ENCODE measurements around the gene HERPUD2. TPM values are rescaled to one million over a fixed set of nuclear protein-coding genes. Genes with fewer than 3 reads are reported as not detected.

The HERPUD2 gene
- total RNA-seq (2014; rRNA removed; shearing (Covaris generic)): 23.7 and 24.0 TPM in 2 replicates

GRCh38 chr7:35694784-35695472 lies at the start of gene HERPUD2:
HERPUD2 (minus strand) TSS chr7:35695135; CDS start chr7:35694330, 805 bp downstream.
- peak; percentile 92 to 93 for DNase-seq
- H3K27ac ChIP-seq: peak within 1 kb of the TSS; percentile 89
- H3K9me3 ChIP-seq (replicated peaks): no peaks in the 10 kb centered on the region
- peaks cover 6% of the 10 kb centered on the region for H3K36me3 ChIP-seq
- H3K27me3 ChIP-seq: no peaks in the 10 kb centered on the region
- peak within 1 kb of the TSS; percentile 93 for H3K4me3 ChIP-seq
- H3K4me1 ChIP-seq: peaks cover 30% of the 10 kb centered on the region

GRCh38 chr7:35738889-35739288 lies 44.0 kb upstream of the HERPUD2 start:
- H3K27me3 ChIP-seq: no peaks in the 10 kb centered on the region
- H3K4me3 ChIP-seq: no peak overlapping the region
- H3K36me3 ChIP-seq: no peaks in the 10 kb centered on the region

GRCh38 chr7:35736725-35737124 lies 41.8 kb upstream of the HERPUD2 start:
- no peak overlapping the region for H3K27ac ChIP-seq
- H3K4me1 ChIP-seq: no peaks in the 10 kb centered on the region
- DNase-seq: no peak
- H3K36me3 ChIP-seq: no peaks in the 10 kb centered on the region
- no peaks in the 10 kb centered on the region; the same call in 1 of the 2 replicates for H3K9me3 ChIP-seq (replicated peaks)
- no peak overlapping the region for H3K4me3 ChIP-seq
- H3K27me3 ChIP-seq: no peaks in the 10 kb centered on the region

More at GRCh38 chr7:35738889-35739288, 44.0 kb upstream of the HERPUD2 start:
- H3K27ac ChIP-seq: no peak overlapping the region
- no peaks in the 10 kb centered on the region; the same call in 1 of the 2 replicates for H3K9me3 ChIP-seq (replicated peaks)
- no peak for DNase-seq
- H3K4me1 ChIP-seq: no peaks in the 10 kb centered on the region

GRCh38 chr7:35735396-35735795 lies 40.5 kb upstream of the HERPUD2 start:
- no peaks in the 10 kb centered on the region for H3K4me1 ChIP-seq
- H3K4me3 ChIP-seq: no peak overlapping the region
- no peaks in the 10 kb centered on the region for H3K36me3 ChIP-seq
- no peaks in the 10 kb centered on the region; the same call in 1 of the 2 replicates for H3K9me3 ChIP-seq (replicated peaks)
- DNase-seq: no peak
- no peak overlapping the region for H3K27ac ChIP-seq
- no peaks in the 10 kb centered on the region for H3K27me3 ChIP-seq

- Histone ChIP-seq H3K36me3 (no peaks in the 10 kb centered on the region), H3K4me1 (no peaks in the 10 kb centered on the region), H3K9me3 (replicated peaks) (no peaks in the 10 kb centered on the region; the same call in 1 of the 2 replicates), H3K27me3 (no peaks in the 10 kb centered on the region), H3K4me3 (no peak overlapping the region), H3K27ac (no peak overlapping the region)
- DNase-seq: no peak
These were observed 39.1 kb upstream of the HERPUD2 start for GRCh38 chr7:35734001-35734483.

GRCh38 chr7:35731349-35731748 lies 36.4 kb upstream of the HERPUD2 start:
- DNase-seq: no peak
- no peaks in the 10 kb centered on the region for H3K36me3 ChIP-seq
- H3K27ac ChIP-seq: no peak overlapping the region
- H3K4me3 ChIP-seq: no peak overlapping the region
- no peaks in the 10 kb centered on the region for H3K4me1 ChIP-seq
- H3K9me3 ChIP-seq (replicated peaks): no peaks in the 10 kb centered on the region
- H3K27me3 ChIP-seq: no peaks in the 10 kb centered on the region

GRCh38 chr7:35729061-35729783 lies 34.3 kb upstream of the HERPUD2 start:
- no peak overlapping the region for H3K27ac ChIP-seq
- H3K36me3 ChIP-seq: no peaks in the 10 kb centered on the region
- no peaks in the 10 kb centered on the region for H3K9me3 ChIP-seq (replicated peaks)
- no peak for DNase-seq
- H3K4me3 ChIP-seq: no peak overlapping the region
- H3K27me3 ChIP-seq: no peaks in the 10 kb centered on the region
- no peaks in the 10 kb centered on the region for H3K4me1 ChIP-seq

- Histone ChIP-seq H3K27ac (no peak overlapping the region), H3K9me3 (replicated peaks) (0 out of 2 replicates have a peak, but pooled peaks cover 2% of the 10 kb centered on the region), H3K27me3 (no peaks in the 10 kb centered on the region)
These were observed 33.6 kb upstream of the HERPUD2 start for GRCh38 chr7:35728412-35729060.

GRCh38 chr7:35727571-35727970 lies 32.6 kb upstream of the HERPUD2 start:
- Histone ChIP-seq H3K4me3 (no peak overlapping the region), H3K27me3 (no peaks in the 10 kb centered on the region), H3K9me3 (replicated peaks) (0 out of 2 replicates have a peak, but pooled peaks cover 2% of the 10 kb centered on the region), H3K4me1 (no peaks in the 10 kb centered on the region), H3K36me3 (no peaks in the 10 kb centered on the region), H3K27ac (no peak overlapping the region)
- DNase-seq: no peak

More at GRCh38 chr7:35728412-35729060, 33.6 kb upstream of the HERPUD2 start:
- no peak overlapping the region for H3K4me3 ChIP-seq
- H3K4me1 ChIP-seq: no peaks in the 10 kb centered on the region
- H3K36me3 ChIP-seq: no peaks in the 10 kb centered on the region
- no peak for DNase-seq

- peak in 1 of 2 experiments; percentile 25 for DNase-seq
- Histone ChIP-seq H3K36me3 (no peaks in the 10 kb centered on the region), H3K4me3 (no peak overlapping the region)
These were observed 31.7 kb upstream of the HERPUD2 start for GRCh38 chr7:35726654-35727053.

GRCh38 chr7:35725280-35725680 lies 30.3 kb upstream of the HERPUD2 start:
- Histone ChIP-seq H3K27ac (no peak overlapping the region), H3K27me3 (no peaks in the 10 kb centered on the region), H3K4me1 (no peaks in the 10 kb centered on the region), H3K36me3 (no peaks in the 10 kb centered on the region), H3K4me3 (no peak overlapping the region), H3K9me3 (replicated peaks) (0 out of 2 replicates have a peak, but pooled peaks cover 2% of the 10 kb centered on the region)
- no peak for DNase-seq

More at GRCh38 chr7:35726654-35727053, 31.7 kb upstream of the HERPUD2 start:
- 0 out of 2 replicates have a peak, but pooled peaks cover 2% of the 10 kb centered on the region for H3K9me3 ChIP-seq (replicated peaks)
- no peak overlapping the region for H3K27ac ChIP-seq
- no peaks in the 10 kb centered on the region for H3K4me1 ChIP-seq
- no peaks in the 10 kb centered on the region for H3K27me3 ChIP-seq

- Histone ChIP-seq H3K27me3 (no peaks in the 10 kb centered on the region), H3K4me1 (no peaks in the 10 kb centered on the region), H3K4me3 (no peak overlapping the region), H3K36me3 (no peaks in the 10 kb centered on the region), H3K27ac (no peak overlapping the region), H3K9me3 (replicated peaks) (0 out of 2 replicates have a peak, but pooled peaks cover 2% of the 10 kb centered on the region)
- DNase-seq: no peak
These were observed 28.1 kb upstream of the HERPUD2 start for GRCh38 chr7:35723011-35723410.

- Histone ChIP-seq H3K27ac (no peak overlapping the region), H3K4me1 (peaks cover 2% of the 10 kb centered on the region), H3K27me3 (no peaks in the 10 kb centered on the region), H3K36me3 (no peaks in the 10 kb centered on the region), H3K9me3 (replicated peaks) (0 out of 2 replicates have a peak, but pooled peaks cover 2% of the 10 kb centered on the region), H3K4me3 (no peak overlapping the region)
- DNase-seq: no peak
These were observed 27.3 kb upstream of the HERPUD2 start for GRCh38 chr7:35722054-35722849.

- no peak for DNase-seq
These were observed 26.4 kb upstream of the HERPUD2 start for GRCh38 chr7:35721288-35721687.

More at GRCh38 chr7:35721288-35721687, 26.4 kb upstream of the HERPUD2 start:
- Histone ChIP-seq H3K4me1 (peaks cover 10% of the 10 kb centered on the region), H3K9me3 (replicated peaks) (0 out of 2 replicates have a peak, but pooled peaks cover 2% of the 10 kb centered on the region), H3K36me3 (no peaks in the 10 kb centered on the region), H3K4me3 (no peak overlapping the region), H3K27me3 (no peaks in the 10 kb centered on the region), H3K27ac (no peak overlapping the region)

All from SJCRH30 (cell line).